ENCODE results near the gene NCOR1. TPM values are rescaled to one million over a fixed set of nuclear protein-coding genes. Genes with fewer than 3 reads are reported as not detected.

NCOR1 gene
- total and polyA plus RNA-seq, 2 experiments from 2014 or later = 102 to 132 TPM

GRCh38 chr17:15981208-15981607, 234.1 kb downstream of the NCOR1 start:
- H3K9me2 ChIP-seq (ENCODE audit: insufficient read depth) = no peaks in the 10 kb centered on the region
- H3F3A ChIP-seq (replicated peaks; ENCODE audit: low read depth) = 0 out of 2 replicates have a peak, but pooled peaks cover 3% of the 10 kb centered on the region
- H3K27ac Mint-ChIP-seq = no peak overlapping the region
- DNase-seq (ENCODE audit: low spot score) (no peak), ATAC-seq (no peak)
- H3K36me3 ChIP-seq (ENCODE audit: insufficient read depth) = peaks cover 4% of the 10 kb centered on the region; the same call in 1 of the 2 replicates
- H3K4me3 ChIP-seq = no peak overlapping the region
- H3K4me2 ChIP-seq = no peak overlapping the region
- H3K36me3 Mint-ChIP-seq (ENCODE audit: low read depth) = peaks cover 79% of the 10 kb centered on the region
- H3K27ac ChIP-seq (ENCODE audit: low read depth) = no peak overlapping the region
- H3K27me3 Mint-ChIP-seq (ENCODE audit: insufficient read depth, low read depth, poor library complexity) = no peaks in the 10 kb centered on the region
- TF ChIP-seq ETS1 (IDR thresholded peaks at IDR 0.05) (no peak), ZNF462 (CRISPR knock-in tag; IDR thresholded peaks at IDR 0.05) (no peak), NANOG (IDR thresholded peaks at IDR 0.05; ENCODE audit: borderline replicate concordance) (no peak), EZH2 (IDR thresholded peaks at IDR 0.05; ENCODE audit: low read depth, unreplicated experiment) (no peak), ZNF114 (CRISPR knock-in tag; IDR thresholded peaks at IDR 0.05) (no peak), ZNF331 (CRISPR knock-in tag; IDR thresholded peaks at IDR 0.05; ENCODE audit: low read depth) (no peak), JUNB (IDR thresholded peaks at IDR 0.05; ENCODE audit: unreplicated experiment) (no peak), CTCF (conservative IDR thresholded peaks at IDR 0.05; ENCODE audit: low read depth in 2 of 2) (no peak), CREB1 (CRISPR knock-in tag; IDR thresholded peaks at IDR 0.05; ENCODE audit: low read depth) (no peak), STAT1 (IDR thresholded peaks at IDR 0.05; ENCODE audit: unreplicated experiment) (no peak), POLR2AphosphoS5 (IDR thresholded peaks at IDR 0.05; ENCODE audit: low read depth) (no peak), REST (IDR thresholded peaks at IDR 0.05; ENCODE audit: unreplicated experiment) (no peak), EZH2phosphoT487 (IDR thresholded peaks at IDR 0.05; ENCODE audit: unreplicated experiment) (no peak)
- no peak overlapping the region for H2AFZ ChIP-seq
- H3K4me3 Mint-ChIP-seq = no peak overlapping the region
- H4K20me1 ChIP-seq (replicated peaks; ENCODE audit: insufficient read depth) = 0 out of 2 replicates have a peak, but pooled peaks cover 6% of the 10 kb centered on the region
- no peaks in the 10 kb centered on the region for H3K79me2 ChIP-seq (replicated peaks; ENCODE audit: insufficient read depth)
- peaks cover 10% of the 10 kb centered on the region for H3K4me1 Mint-ChIP-seq
- peaks cover 8% of the 10 kb centered on the region for H3K9me3 Mint-ChIP-seq
- peaks cover 7% of the 10 kb centered on the region; the same call in 1 of the 2 replicates for H3K4me1 ChIP-seq (ENCODE audit: insufficient read depth)
- H3K27me3 ChIP-seq (ENCODE audit: insufficient read depth) = no peaks in the 10 kb centered on the region

Data from GM23338 (cell line).